GM21515 (cell line): ENCODE results near the gene TMTC3.

Source experiments
- ATAC-seq: cut with Tn5 transposase; IDR thresholded peaks from one replicate; pipeline ENCODE4 v1.9.1; 2021; ENCODE audit not compliant: unreplicated experiment

TMTC3 gene

DNA sequence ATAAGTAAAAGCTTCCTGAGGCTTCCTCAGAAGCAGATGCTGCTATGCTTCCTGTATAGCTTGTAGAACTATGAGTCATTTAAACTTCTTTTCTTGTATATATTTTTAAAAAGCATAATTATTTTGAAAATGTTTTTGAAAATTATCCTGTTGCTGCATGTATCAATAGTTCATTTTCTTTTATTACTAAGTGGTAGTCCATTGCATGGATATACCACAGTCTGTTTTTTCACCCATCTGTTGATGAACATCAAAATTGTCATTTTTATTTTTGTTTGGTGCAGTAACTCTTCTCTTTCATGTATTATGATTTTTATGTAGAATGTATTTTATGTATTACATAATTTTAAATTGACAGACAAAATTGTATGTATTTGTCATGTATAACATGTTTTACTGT lies 81.4 kb downstream of the TMTC3 start:
- ATAC-seq: no peak

DNA sequence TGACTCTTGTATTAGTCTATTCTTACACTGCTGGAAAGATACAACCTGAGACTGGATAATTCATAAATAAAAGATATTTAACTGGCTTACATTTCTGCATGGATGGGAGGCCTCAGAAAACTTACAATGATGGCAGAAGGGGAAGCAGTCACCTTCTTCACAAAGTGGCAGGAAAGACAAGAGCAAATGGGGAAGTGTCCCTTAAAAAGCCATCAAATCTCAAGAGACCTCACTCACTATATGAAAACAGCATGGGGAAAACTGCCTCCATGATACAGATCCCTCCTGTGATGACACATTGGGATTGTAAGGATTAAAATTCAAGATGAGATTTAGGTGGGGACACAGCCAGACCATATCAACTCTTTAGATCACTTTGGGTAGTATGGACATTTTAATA lies 83.7 kb downstream of the TMTC3 start:
- ATAC-seq: no peak

- ATAC-seq: no peak
These were observed 85.2 kb downstream of the TMTC3 start for GRCh38 chr12:88227263-88227662.

GRCh38 chr12:88227871-88228270 lies 85.8 kb downstream of the TMTC3 start:
- ATAC-seq: no peak

GRCh38 chr12:88228720-88229119 lies 86.6 kb downstream of the TMTC3 start:
- ATAC-seq: no peak

- no peak for ATAC-seq
These were observed 88.2 kb downstream of the TMTC3 start for GRCh38 chr12:88230271-88230670.

- ATAC-seq: no peak
These were observed 93.2 kb downstream of the TMTC3 start for GRCh38 chr12:88235183-88235833.

DNA sequence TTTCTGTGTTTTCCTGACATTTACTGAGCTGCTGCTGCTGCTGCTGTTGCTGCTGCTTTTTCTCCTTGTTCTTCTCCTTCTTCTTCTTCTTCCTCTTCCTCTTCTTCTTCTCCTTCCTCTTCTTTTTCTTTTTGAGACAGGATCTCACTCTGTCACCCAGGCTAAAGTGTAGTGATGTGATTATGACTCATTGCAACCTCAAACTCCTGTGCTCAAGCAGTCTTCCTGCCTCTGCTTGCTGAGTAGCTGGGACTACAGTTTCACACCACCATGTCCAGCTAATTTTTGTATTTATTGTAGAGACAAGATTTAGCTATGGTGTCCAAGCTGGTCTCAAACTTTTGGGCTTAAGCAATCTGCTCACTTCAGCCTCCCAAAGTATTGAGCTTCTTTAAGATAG lies 95.8 kb downstream of the TMTC3 start:
- ATAC-seq: no peak

- ATAC-seq: no peak
These were observed 96.3 kb downstream of the TMTC3 start for GRCh38 chr12:88238406-88238805.

GRCh38 chr12:88241862-88242570 lies 99.9 kb downstream of the TMTC3 start:
- no peak for ATAC-seq

GRCh38 chr12:88242571-88242925 lies 100.4 kb downstream of the TMTC3 start:
- no peak for ATAC-seq

DNA sequence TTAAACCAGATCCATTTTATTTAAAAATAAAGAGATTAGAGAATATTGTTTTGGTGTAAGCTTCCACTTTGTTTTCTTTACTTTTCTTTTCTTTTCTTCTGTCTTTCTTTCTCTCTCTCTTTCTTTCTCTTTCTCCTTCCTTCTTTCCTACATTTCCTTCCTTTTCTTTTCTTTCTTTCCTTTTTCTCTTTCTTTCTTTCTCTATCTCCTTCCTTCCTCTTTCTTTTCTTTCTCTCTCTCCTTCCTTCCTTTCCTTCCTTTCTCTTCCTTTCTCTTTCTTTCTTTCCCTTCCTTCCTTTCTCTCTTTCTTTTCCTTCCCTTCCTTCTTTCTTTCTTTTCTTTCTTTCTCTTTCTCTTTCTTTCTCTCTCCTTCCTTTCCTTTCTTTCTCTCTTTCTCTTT lies 100.8 kb downstream of the TMTC3 start:
- no peak for ATAC-seq

DNA sequence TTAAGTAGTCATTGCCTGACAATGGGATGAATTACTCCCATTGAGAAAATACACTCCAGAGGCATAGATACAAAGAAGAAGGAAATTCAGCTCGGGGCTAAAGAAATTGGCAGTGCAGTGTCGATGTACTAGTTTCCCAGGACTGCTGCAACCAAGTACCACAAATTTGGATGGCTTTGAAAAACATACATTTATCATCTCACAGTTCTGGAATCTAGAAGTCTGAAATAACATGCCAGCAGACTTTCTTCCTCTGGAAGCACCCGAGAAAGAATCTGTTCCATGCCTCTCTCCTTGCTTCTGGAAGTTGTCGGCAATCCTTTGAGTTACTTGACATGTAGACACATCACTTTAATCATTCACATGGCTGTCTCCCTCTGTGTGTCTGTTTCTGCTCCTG lies 101.9 kb downstream of the TMTC3 start:
- no peak for ATAC-seq

GRCh38 chr12:88245905-88246304 lies 103.8 kb downstream of the TMTC3 start:
- ATAC-seq: no peak

- no peak for ATAC-seq
These were observed 105.1 kb downstream of the TMTC3 start for GRCh38 chr12:88247241-88247643.

- ATAC-seq: no peak
These were observed 106.5 kb downstream of the TMTC3 start for GRCh38 chr12:88248606-88249005.
